HepG2 (cell line): ENCODE measurements around the gene ESR2. TPM values are rescaled to one million over a fixed set of nuclear protein-coding genes. Genes with fewer than 3 reads are reported as not detected.

Experiments used
- ATAC-seq: fragments of 200-7000 bp; cut with Tn5 transposase; 3 replicates; pipeline ENCODE4 v1.9.1; 2020; ENCODE audit warnings: mild to moderate bottlenecking, moderate library complexity
- BruUV-seq: library from RNA; stranded (reverse); fragments of 400-500 nt; replicated peaks from 2 replicates; lab custom pipeline; 2021; lab: Mats Ljungman, UMichigan
- CTCF ChIA-PET: fragments of 300-600 bp; formaldehyde crosslinking; extraction: SDS; loops from one replicate; lab custom pipeline; 2021; ENCODE audit warnings: low total read pairs, inconsistent platforms, low intra/inter-chr PET ratio; lab: Yijun Ruan, JAX
- POLR2A ChIA-PET: fragments of 350-600 bp; sonication (Branson Sonifier 250); formaldehyde crosslinking; loops from one replicate; lab custom pipeline; 2020; ENCODE audit warnings: antibody characterized with exemption, inconsistent platforms; lab: Yijun Ruan, JAX
- DNase-seq: peaks from one replicate; pipeline ENCODE4 v3.0.0-alpha.2; 2015; ENCODE audit warnings: low spot score
- FAIRE-seq: peaks from 3 replicates; lab custom pipeline; 2011; peaks lifted over from hg19 to GRCh38; lab: Jason Lieb, UNC
- H2AFZ ChIP-seq: one replicate; pipeline ENCODE4 v1.6.1; 2011; ENCODE audit warnings: low read length, inconsistent platforms
- H3K27ac ChIP-seq: fragments of 300-600 bp; 3 replicates; pipeline ENCODE4 v1.8.0; 2011; ENCODE audit warnings: mixed run types, mild to moderate bottlenecking, mixed read lengths, low read length, inconsistent platforms; ENCODE audit not compliant: insufficient read depth; ENCODE audit errors: extremely low read length
- H3K27me3 ChIP-seq, 2 experiments: fragments of 200-600 bp in 1 of 2; 2 replicates in 1 of 2; 3 replicates in 1 of 2; pipeline versions ENCODE4 v1.6.0 to v1.8.0; 2011; ENCODE audit warnings: low read length in 2 of 2, mild to moderate bottlenecking in 2 of 2, moderate library complexity in 2 of 2, inconsistent platforms in 1 of 2; ENCODE audit not compliant: insufficient read depth in 2 of 2, control insufficient read depth in 1 of 2
- H3K36me3 ChIP-seq, 2 experiments: fragments of 200-600 bp in 1 of 2; replicated peaks in 1 of 2; 2 replicates in 1 of 2; 3 replicates in 1 of 2; pipeline versions ENCODE4 v1.5.1 to v1.8.0; 2011; ENCODE audit warnings: low read length in 2 of 2, inconsistent platforms in 1 of 2; ENCODE audit not compliant: insufficient read depth in 2 of 2, control insufficient read depth in 1 of 2
- H3K4me1 ChIP-seq: 2 replicates; pipeline ENCODE4 v1.5.1; 2012; ENCODE audit warnings: low read length, inconsistent platforms; ENCODE audit not compliant: insufficient read depth
- H3K4me2 ChIP-seq: 2 replicates; pipeline ENCODE4 v1.6.0; 2011; ENCODE audit warnings: low read depth, low read length, inconsistent platforms
- H3K4me3 ChIP-seq, 3 experiments: fragments of 200-600 bp in 1 of 3; sonication (generic), shearing (Covaris generic) in 1 of 3; replicated peaks in 1 of 3; 2 replicates each; pipeline ENCODE4 v1.5.1; 2011 to 2016; ENCODE audit warnings: low read length in 3 of 3, inconsistent platforms in 2 of 3, low read depth in 2 of 3, mild to moderate bottlenecking in 2 of 3, control low read depth in 1 of 3, mixed read lengths in 1 of 3; ENCODE audit not compliant: insufficient read depth in 1 of 3
- H3K79me2 ChIP-seq: one replicate; pipeline ENCODE4 v1.6.1; 2011; ENCODE audit warnings: low read length, inconsistent platforms; ENCODE audit not compliant: insufficient read depth
- H3K9ac ChIP-seq: 2 replicates; pipeline ENCODE4 v1.6.0; 2011; ENCODE audit warnings: mild to moderate bottlenecking, low read depth, low read length, inconsistent platforms; ENCODE audit not compliant: insufficient read depth
- H3K9me3 ChIP-seq: 2 replicates; pipeline ENCODE4 v1.5.1; 2012; ENCODE audit warnings: mild to moderate bottlenecking, low read length
- H4K20me1 ChIP-seq: 2 replicates; pipeline ENCODE4 v1.6.0; 2011; ENCODE audit warnings: inconsistent platforms, mild to moderate bottlenecking, low read length, moderate library complexity; ENCODE audit not compliant: insufficient read depth
- ASH2L ChIP-seq: fragments of 300-600, 200-600 bp; sonication (generic); IDR thresholded peaks from 2 replicates; pipeline ENCODE4 v1.7.0; 2017; ENCODE audit warnings: low read depth, mild to moderate bottlenecking, moderate library complexity, mixed read lengths, low read length; ENCODE audit not compliant: insufficient read length
- CREB1 ChIP-seq, 2 experiments: fragments of 450-650 bp in 1 of 2; IDR thresholded peaks; 2 replicates each; pipeline ENCODE4 v1.6.1; 2016 to 2017; ENCODE audit warnings: control low read depth in 1 of 2, mild to moderate bottlenecking in 1 of 2, missing compliant biosample characterization in 1 of 2, missing genetic modification characterization in 1 of 2
- CTCF ChIP-seq: sonication (generic); formaldehyde crosslinking; IDR thresholded peaks from 2 replicates; pipeline ENCODE4 v1.5.0; 2020; ENCODE audit warnings: mild to moderate bottlenecking, missing genetic modification reagents, moderate library complexity
- DNMT3B ChIP-seq: conservative IDR thresholded peaks from 2 replicates; pipeline ENCODE4 v1.6.1; 2016; ENCODE audit warnings: missing biosample characterization, control low read depth
- EED ChIP-seq: sonication (generic); formaldehyde crosslinking; IDR thresholded peaks from 2 replicates; pipeline ENCODE4 v1.5.0; 2020; ENCODE audit warnings: mild to moderate bottlenecking, missing genetic modification reagents
- HNRNPL ChIP-seq: fragments of 200-400 bp; formaldehyde crosslinking; IDR thresholded peaks from 2 replicates; pipeline ENCODE4 v1.6.1; 2017; ENCODE audit warnings: mild to moderate bottlenecking, low read depth, low read length
- HOXA9 ChIP-seq: sonication (generic); formaldehyde crosslinking; IDR thresholded peaks from 2 replicates; pipeline ENCODE4 v1.8.1; 2022; ENCODE audit warnings: missing genetic modification reagents, mild to moderate bottlenecking, moderate library complexity, borderline replicate concordance
- MTA1 ChIP-seq: sonication (generic); formaldehyde crosslinking; IDR thresholded peaks from 2 replicates; pipeline ENCODE4 v1.4.0; 2020; ENCODE audit warnings: missing genetic modification reagents, mild to moderate bottlenecking, borderline replicate concordance
- NFIB ChIP-seq: sonication (generic); formaldehyde crosslinking; IDR thresholded peaks from 2 replicates; pipeline ENCODE4 v1.9.0; 2021; ENCODE audit warnings: missing genetic modification reagents, mild to moderate bottlenecking, borderline replicate concordance
- RAD21 ChIP-seq: fragments of 450-650 bp; formaldehyde crosslinking; IDR thresholded peaks from 2 replicates; pipeline ENCODE4 v1.5.0; 2020; ENCODE audit warnings: mild to moderate bottlenecking
- ZBTB20 ChIP-seq: sonication (generic); formaldehyde crosslinking; IDR thresholded peaks from 2 replicates; pipeline ENCODE4 v1.8.1; 2023; ENCODE audit warnings: missing genetic modification reagents, low read depth, mild to moderate bottlenecking, borderline replicate concordance
- ZNF136 ChIP-seq: sonication (generic); formaldehyde crosslinking; IDR thresholded peaks from 2 replicates; pipeline ENCODE4 v1.8.1; 2022; ENCODE audit warnings: low read depth, mild to moderate bottlenecking, moderate library complexity, missing genetic modification reagents
- ZNF275 ChIP-seq: sonication (generic); formaldehyde crosslinking; IDR thresholded peaks from 2 replicates; pipeline ENCODE4 v1.8.0; 2022; ENCODE audit warnings: missing genetic modification reagents, mild to moderate bottlenecking, inconsistent platforms, borderline replicate concordance
- ZNF589 ChIP-seq: sonication (generic); formaldehyde crosslinking; conservative IDR thresholded peaks from 2 replicates; pipeline ENCODE4 v1.8.0; 2022; ENCODE audit warnings: mild to moderate bottlenecking, moderate library complexity, missing genetic modification reagents
- ZNF615 ChIP-seq: sonication (generic); formaldehyde crosslinking; IDR thresholded peaks from 2 replicates; pipeline ENCODE4 v1.5.0; 2020; ENCODE audit warnings: mild to moderate bottlenecking, missing genetic modification reagents, borderline replicate concordance
- ZNF720 ChIP-seq: sonication (generic); formaldehyde crosslinking; IDR thresholded peaks from 2 replicates; pipeline ENCODE4 v1.4.0; 2020; ENCODE audit warnings: missing genetic modification reagents
- ZSCAN20 ChIP-seq: sonication (generic); formaldehyde crosslinking; IDR thresholded peaks from 2 replicates; pipeline ENCODE4 v1.4.0; 2020; ENCODE audit warnings: missing genetic modification reagents, mild to moderate bottlenecking, borderline replicate concordance
- WGBS: methylation state at CpG from one replicate; pipeline ENCODE4 v1.1.6; 2017; ENCODE audit warnings: low lambda C conversion rate; 5-methylcytosine and 5-hydroxymethylcytosine counted together
- in situ Hi-C: cut with HindIII; loops from 2 replicates; pipeline ENCODE4 v1.10.0; 2017; ENCODE audit warnings: low pct_unique_long_range_greater_than_20kb; ENCODE audit not compliant: extremely low pct_ligation_motif_present
- intact Hi-C: fragments of 100-400 bp; cut with micrococcal nuclease; formaldehyde crosslinking; loops from one replicate; pipeline ENCODE4 v1.10.0; 2022; ENCODE audit not compliant: unreplicated experiment
- polyA plus RNA-seq, 8 experiments: library from polyadenylated mRNA; depleted of rRNA in 3 of 8; stranded (reverse) in 7 of 8; unstranded in 1 of 8; fragments of >200 nt; fragmentation: Illumina TruSeq in 4 of 8; extraction: Trizol in 4 of 8; gene quantifications; 2 replicates each; pipeline versions ENCODE4 v1.2.1 to v1.2.3, GENCODE V29; 2011 to 2016; ENCODE audit warnings: low read depth in 4 of 8, missing spikeins in 1 of 8, mixed read lengths in 1 of 8; ENCODE audit not compliant: insufficient read depth in 1 of 8
- total RNA-seq, 5 experiments: library from RNA; depleted of rRNA; stranded (reverse); fragments of >200 nt; fragmentation: Illumina TruSeq; extraction: Trizol; gene quantifications; 2 replicates each; pipeline ENCODE4 v1.2.3, GENCODE V29; 2016; ENCODE audit warnings: low read depth in 1 of 5
- TF ChIP-seq, protein P1 (sequence below): sonication (generic); formaldehyde crosslinking; conservative IDR thresholded peaks from 2 replicates; pipeline ENCODE4 v1.8.0; 2022; ENCODE audit warnings: mild to moderate bottlenecking, moderate library complexity, missing genetic modification reagents

Gene ESR2
- total and polyA plus RNA-seq, 2 of the 13 experiments (the other 11 are each of a cell fraction or from before 2014, with no cell fraction given) = 0.01 to 0.04 TPM

DNA sequence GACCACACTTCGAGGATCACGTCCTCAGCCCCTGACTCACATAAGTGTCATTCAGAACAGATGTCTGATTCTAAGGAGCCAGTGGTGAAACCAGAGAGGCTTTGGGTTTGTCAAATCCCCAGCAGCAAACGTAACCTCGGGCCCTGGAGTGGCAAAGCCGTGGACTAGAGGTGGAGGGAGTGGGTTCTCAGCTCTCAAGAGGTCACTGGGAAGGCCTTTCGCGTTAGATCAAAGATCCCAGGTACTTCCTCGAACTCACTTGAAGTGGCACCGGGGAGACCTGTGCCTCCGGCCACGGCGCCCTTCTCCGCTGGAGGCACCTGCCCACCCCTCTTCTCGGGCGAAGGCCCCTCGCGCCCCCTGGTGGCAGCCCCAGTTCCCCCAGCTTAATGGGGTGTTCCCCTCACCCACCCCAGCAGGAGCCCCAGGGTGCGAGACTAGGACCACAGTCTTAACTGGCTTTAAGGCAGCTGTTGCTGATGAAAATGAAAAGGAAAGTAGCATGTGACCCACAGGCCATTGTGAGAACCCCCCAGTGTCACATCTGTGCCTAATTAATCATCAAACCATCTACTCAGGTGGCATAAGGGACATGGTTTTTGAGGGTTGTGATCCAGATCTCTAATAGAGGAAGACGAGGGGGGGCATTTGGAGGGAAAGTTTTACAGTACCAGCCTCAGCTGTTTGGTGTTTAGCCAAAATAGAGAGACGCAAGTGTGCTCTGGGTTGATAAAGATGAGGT lies 672 bp upstream of the ESR2 start:
- no peaks in the 10 kb centered on the region for H3K9me3 ChIP-seq
- H3K4me1 ChIP-seq = peaks cover 20% of the 10 kb centered on the region
- H4K20me1 ChIP-seq = no peaks in the 10 kb centered on the region
- no peak overlapping the region for H3K9ac ChIP-seq
- peak; percentile 98 for ATAC-seq
- 13% methylated on average over 7 of the region's 20 CpGs for WGBS
- no peaks in the 10 kb centered on the region for H3K79me2 ChIP-seq
- no peaks in the 10 kb centered on the region for H3K36me3 ChIP-seq
- intact Hi-C loops (loop anchor here (1.0 to 10.0 kb wide), 4 partner anchors 130 to 496 kb away; no protein-coding TSS in a partner anchor), in situ Hi-C loops (loop anchor here (10.0 to 25.0 kb wide), 3 partner anchors 160 to 500 kb away; no protein-coding TSS in a partner anchor)
- peaks cover 0 to 21% of the 10 kb centered on the region in 2 experiments; a peak in 3 of 5 replicates for H3K27me3 ChIP-seq
- ChIA-PET POLR2A (no interaction called here), CTCF (interaction anchor here (0.8 to 2.2 kb wide), 4 partner anchors 157 to 496 kb away, joined by 3 to 15 read pairs (median 8); no protein-coding TSS in a partner anchor)
- BruUV-seq = no TSS peak
- no peak for FAIRE-seq
- peak overlapping the region; percentile 98 for H3K4me2 ChIP-seq
- no peak overlapping the region for H3K27ac ChIP-seq
- H2AFZ ChIP-seq = peak overlapping the region; percentile 73
- H3K4me3 ChIP-seq = peak overlapping the region; percentile 15 to 70 (median 53)
- peak; percentile 33 for DNase-seq
- TF ChIP-seq CTCF (CRISPR knock-in tag) (peak; percentile 90), ZNF615 (CRISPR knock-in tag) (no peak), ASH2L (peak; percentile 33), ZNF720 (CRISPR knock-in tag) (no peak), RAD21 (CRISPR knock-in tag) (peak; percentile 73), ZBTB20 (CRISPR knock-in tag) (0 out of 2 replicates have a peak, but pooled peaks have one; percentile 43), ZNF275 (CRISPR knock-in tag) (no peak), NFIB (CRISPR knock-in tag) (no peak), ZNF589 (CRISPR knock-in tag) (no peak), HNRNPL (0 out of 2 replicates have a peak, but pooled peaks have one; percentile 55), HOXA9 (CRISPR knock-in tag) (no peak), ZSCAN20 (CRISPR knock-in tag) (no peak), MTA1 (CRISPR knock-in tag) (0 out of 2 replicates have a peak, but pooled peaks have one; percentile 6), CREB1 (IDR thresholded peaks at IDR 0.05) (no peak), CREB1 (CRISPR knock-in tag; IDR thresholded peaks at IDR 0.05) (no peak), EED (CRISPR knock-in tag) (0 out of 2 replicates have a peak, but pooled peaks have one; percentile 24), ZNF136 (no peak), DNMT3B (CRISPR knock-in tag) (no peak)
- TF ChIP-seq, protein P1, sequence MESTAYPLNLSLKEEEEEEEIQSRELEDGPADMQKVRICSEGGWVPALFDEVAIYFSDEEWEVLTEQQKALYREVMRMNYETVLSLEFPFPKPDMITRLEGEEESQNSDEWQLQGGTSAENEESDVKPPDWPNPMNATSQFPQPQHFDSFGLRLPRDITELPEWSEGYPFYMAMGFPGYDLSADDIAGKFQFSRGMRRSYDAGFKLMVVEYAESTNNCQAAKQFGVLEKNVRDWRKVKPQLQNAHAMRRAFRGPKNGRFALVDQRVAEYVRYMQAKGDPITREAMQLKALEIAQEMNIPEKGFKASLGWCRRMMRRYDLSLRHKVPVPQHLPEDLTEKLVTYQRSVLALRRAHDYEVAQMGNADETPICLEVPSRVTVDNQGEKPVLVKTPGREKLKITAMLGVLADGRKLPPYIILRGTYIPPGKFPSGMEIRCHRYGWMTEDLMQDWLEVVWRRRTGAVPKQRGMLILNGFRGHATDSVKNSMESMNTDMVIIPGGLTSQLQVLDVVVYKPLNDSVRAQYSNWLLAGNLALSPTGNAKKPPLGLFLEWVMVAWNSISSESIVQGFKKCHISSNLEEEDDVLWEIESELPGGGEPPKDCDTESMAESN = no peak
